ENCODE measurements around the gene IGF1R. TPM values are rescaled to one million over a fixed set of nuclear protein-coding genes. Genes with fewer than 3 reads are reported as not detected.
A peak's percentile ranks its signal among the peaks of the same experiment; 100 is the strongest.

IGF1R gene
- total RNA-seq, 1 experiment from 2014 or later, result 125 TPM

GRCh38 chr15:98660055-98660454 is 11.7 kb downstream of the IGF1R start:
- no peaks in the 10 kb centered on the region for H3K27me3 Mint-ChIP-seq (ENCODE audit: low read depth)
- H3K4me3 Mint-ChIP-seq, result peak overlapping the region; percentile 41
- CTCF ChIA-PET, result interaction anchor here (0.7 to 4.3 kb wide), 17 partner anchors 9 to 222 kb away, joined by 3 to 23 read pairs (median 3); partner anchors contain the start of gene IGF1R
- H3K27ac Mint-ChIP-seq, result no peak overlapping the region
- no peaks in the 10 kb centered on the region for H3K36me3 Mint-ChIP-seq
- H3K4me1 Mint-ChIP-seq, result peaks cover 89% of the 10 kb centered on the region
- DNase-seq (ENCODE audit: low spot score), result no peak
- POLR2A ChIA-PET, result interaction anchor here (1.0 kb wide), 1 partner anchor 9 kb away, joined by 3 read pairs; no protein-coding TSS in a partner anchor
- TF ChIP-seq ETV6 (CRISPR knock-in tag; IDR thresholded peaks at IDR 0.05) (no peak), CDX4 (CRISPR knock-in tag; IDR thresholded peaks at IDR 0.05; ENCODE audit: borderline replicate concordance) (no peak), ZNF425 (CRISPR knock-in tag; conservative IDR thresholded peaks at IDR 0.05) (no peak)
- no peak for ATAC-seq
- H3K9me3 Mint-ChIP-seq, result no peaks in the 10 kb centered on the region

GRCh38 chr15:98663045-98663444 is 14.7 kb downstream of the IGF1R start:
- DNase-seq (ENCODE audit: low spot score), result no peak
- Mint-ChIP-seq H3K4me1 (peaks cover 92% of the 10 kb centered on the region), H3K36me3 (no peaks in the 10 kb centered on the region), H3K27me3 (ENCODE audit: low read depth) (no peaks in the 10 kb centered on the region), H3K4me3 (peak overlapping the region; percentile 29; the same call in 1 of the 2 replicates), H3K9me3 (no peaks in the 10 kb centered on the region), H3K27ac (peak overlapping the region; percentile 88)
- CTCF ChIA-PET, result interaction anchor here (0.5 to 1.6 kb wide), 6 partner anchors 8 to 981 kb away, joined by 3 to 8 read pairs (median 4); no protein-coding TSS in a partner anchor
- peak; percentile 64 for ATAC-seq
- POLR2A ChIA-PET, result interaction anchor here (0.6 kb wide), 1 partner anchor 73 kb away, joined by 3 read pairs; no protein-coding TSS in a partner anchor
- TF ChIP-seq ZNF425 (CRISPR knock-in tag; conservative IDR thresholded peaks at IDR 0.05) (no peak), PRDM15 (CRISPR knock-in tag; IDR thresholded peaks at IDR 0.05) (no peak), ZBTB43 (CRISPR knock-in tag; IDR thresholded peaks at IDR 0.05) (no peak), ZNF416 (CRISPR knock-in tag; IDR thresholded peaks at IDR 0.05) (no peak), SOX15 (CRISPR knock-in tag; IDR thresholded peaks at IDR 0.05) (no peak), JAZF1 (CRISPR knock-in tag; IDR thresholded peaks at IDR 0.05) (no peak), NR1H2 (CRISPR knock-in tag; IDR thresholded peaks at IDR 0.05) (no peak), STAT6 (CRISPR knock-in tag; conservative IDR thresholded peaks at IDR 0.05; ENCODE audit: low read depth) (no peak), HMGA2 (CRISPR knock-in tag; IDR thresholded peaks at IDR 0.05) (no peak), PRRX2 (CRISPR knock-in tag; IDR thresholded peaks at IDR 0.05) (no peak), ATF6 (CRISPR knock-in tag; IDR thresholded peaks at IDR 0.05) (no peak), CTCF (IDR thresholded peaks at IDR 0.05) (no peak), IRF2 (CRISPR knock-in tag; IDR thresholded peaks at IDR 0.05; ENCODE audit: borderline replicate concordance, low read depth) (no peak)

All from WTC11 (cell line).